ENCODE measurements around the gene WRAP73.

Gene WRAP73

DNA sequence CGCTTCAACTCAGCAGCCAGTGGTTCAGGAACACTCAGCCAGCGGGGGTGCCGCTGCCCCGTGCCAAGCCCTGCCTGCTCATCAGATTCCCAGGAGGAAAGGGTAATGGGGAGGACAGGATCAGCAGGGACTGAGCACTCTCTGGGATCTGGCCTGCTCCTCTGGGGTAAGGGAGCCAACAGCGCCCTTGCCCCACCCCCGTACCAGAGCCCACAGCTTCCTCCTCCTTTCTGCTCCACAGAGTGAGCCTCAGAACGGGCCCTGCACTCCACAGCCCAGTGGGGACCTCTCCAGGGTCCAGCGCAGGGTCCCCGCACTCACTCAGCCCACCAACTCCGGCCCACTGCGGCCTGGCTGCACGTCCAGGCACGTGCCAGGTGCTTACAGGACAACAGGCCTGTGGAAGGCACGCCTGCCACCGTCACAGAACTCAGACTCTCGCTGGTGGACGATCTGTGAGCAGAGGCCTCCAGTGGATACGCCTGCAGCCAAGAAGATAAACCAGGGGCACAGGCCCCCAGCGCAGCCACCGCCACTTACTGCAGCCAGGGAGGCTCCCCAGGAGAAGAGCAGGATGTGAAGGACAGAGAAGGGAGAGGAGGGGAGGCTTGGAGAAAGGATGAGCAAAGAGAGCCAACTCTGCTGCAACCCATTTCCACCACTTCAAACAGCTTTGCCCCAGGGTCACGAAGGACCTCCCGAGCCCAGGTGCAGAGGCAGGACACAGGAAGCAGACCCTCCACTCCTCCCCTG, 40.7 kb downstream of the WRAP73 start:
- no peak for DNase-seq

GRCh38 chr1:3608154-3608553, 41.7 kb downstream of the WRAP73 start:
- DNase-seq: no peak

DNA sequence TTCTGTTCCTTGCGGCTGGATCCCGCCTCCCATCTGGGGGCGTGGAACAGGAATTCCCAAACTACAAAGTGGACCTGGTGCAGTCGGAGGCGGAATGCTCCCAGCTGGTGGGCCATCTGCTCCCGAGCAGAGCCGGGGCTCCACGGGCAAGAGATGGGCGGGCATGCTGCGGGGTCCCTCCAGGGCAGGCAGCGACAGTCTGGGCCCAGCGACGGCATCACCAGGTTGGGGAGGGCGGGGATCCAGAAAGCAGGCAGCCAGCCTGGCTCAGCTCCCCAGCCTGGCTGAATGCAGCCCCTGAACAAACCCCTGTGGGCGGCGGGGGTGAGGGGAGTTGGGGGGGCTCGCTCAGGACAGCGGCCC, 42.2 kb downstream of the WRAP73 start:
- no peak for DNase-seq

- DNase-seq: no peak
These were observed 42.9 kb downstream of the WRAP73 start for GRCh38 chr1:3606779-3607702.

GRCh38 chr1:3604997-3605823, 44.7 kb downstream of the WRAP73 start:
- DNase-seq: no peak

DNA sequence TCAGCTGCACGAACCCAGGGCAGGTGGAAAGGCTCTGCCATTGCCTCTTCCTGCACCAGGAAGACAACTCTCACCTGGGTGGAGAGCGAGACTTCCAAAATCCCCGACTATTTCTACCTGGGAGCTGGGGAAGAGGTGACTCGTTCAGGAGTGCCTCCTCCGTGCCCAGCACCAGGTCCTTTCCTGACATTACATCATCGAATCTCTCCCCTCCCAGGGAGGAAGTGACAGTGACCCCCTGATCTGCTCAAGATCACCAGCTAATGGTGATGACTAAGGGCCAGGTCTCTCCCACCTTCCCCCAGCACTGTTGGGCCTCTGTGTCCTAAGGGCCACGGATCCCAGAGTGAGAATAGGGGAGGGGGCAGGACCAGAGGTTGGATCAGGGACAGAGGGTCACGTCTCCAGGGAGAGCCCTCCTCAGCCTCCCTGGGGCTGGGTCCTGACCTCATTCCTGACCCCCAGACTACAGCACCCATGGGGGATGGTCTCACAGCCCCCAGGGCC, 45.4 kb downstream of the WRAP73 start:
- no peak for DNase-seq

- no peak for DNase-seq
These were observed 46.1 kb downstream of the WRAP73 start for GRCh38 chr1:3603571-3604467.

GRCh38 chr1:3603156-3603555, 46.7 kb downstream of the WRAP73 start:
- no peak for DNase-seq

DNA sequence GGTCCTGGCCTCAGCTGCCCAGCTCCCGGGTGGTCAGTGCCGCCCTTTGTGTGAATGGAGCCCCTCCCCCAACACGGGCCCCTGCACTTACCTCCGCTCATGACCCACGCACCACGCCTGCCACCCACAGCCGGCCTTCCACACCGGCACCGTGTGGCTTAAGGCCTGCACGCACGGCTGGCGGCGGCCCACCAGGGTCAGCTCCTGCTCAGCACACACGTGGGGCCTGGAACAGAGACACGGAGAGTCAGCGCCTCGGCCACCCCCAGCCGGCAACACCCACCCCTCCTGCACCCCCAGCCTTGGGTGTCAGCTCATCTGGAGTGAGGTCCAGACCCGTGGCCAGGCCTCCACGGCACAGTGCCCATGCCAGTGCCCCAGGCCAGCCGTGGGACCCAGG, 47.5 kb downstream of the WRAP73 start:
- DNase-seq: no peak

GRCh38 chr1:3601743-3602142, 48.2 kb downstream of the WRAP73 start:
- no peak for DNase-seq

- DNase-seq: no peak
These were observed 49.5 kb downstream of the WRAP73 start for GRCh38 chr1:3600354-3600753.

GRCh38 chr1:3599816-3600215, 50.1 kb downstream of the WRAP73 start:
- DNase-seq: no peak

- no peak for DNase-seq
These were observed 50.6 kb downstream of the WRAP73 start for GRCh38 chr1:3599286-3599811.

DNA sequence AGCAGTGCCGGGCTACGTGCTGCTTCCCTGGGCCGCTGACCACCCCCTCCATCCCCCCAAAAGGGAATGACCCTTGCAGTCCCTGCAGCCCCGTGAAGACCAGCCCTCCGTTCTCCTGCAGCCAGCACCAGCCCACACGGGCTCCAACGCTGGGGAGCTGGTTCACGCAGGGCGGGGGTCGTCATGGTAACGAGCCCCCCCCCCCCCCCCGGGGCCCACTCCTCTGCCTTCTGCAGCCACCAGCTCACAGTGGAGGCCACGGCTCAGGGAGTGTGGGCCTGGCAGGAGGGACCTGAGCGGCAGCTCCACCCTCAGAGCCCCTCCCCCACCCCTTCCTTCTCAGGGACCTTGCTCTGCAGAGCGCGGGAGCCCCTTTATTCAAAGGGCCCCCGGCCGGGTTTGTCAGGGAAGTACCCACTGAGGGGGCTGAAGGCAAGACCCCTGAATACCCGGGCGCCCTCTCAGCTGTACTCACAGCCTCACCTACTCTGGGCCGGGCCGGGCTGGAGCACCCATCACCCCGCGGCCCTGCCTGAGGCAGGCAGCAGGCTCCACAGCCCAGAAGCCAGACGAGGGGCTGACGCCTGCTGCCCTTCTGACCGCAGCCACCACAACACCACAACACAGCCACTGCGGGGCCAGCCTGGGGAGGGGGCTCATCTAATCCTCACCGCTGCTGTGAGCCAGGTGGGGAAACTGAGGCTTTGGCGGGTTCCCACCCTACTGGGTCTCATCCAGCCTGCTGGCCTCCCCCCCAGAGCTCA, 51.2 kb downstream of the WRAP73 start:
- no peak for DNase-seq

- no peak for DNase-seq
These were observed 51.8 kb downstream of the WRAP73 start for GRCh38 chr1:3598051-3598491.

GRCh38 chr1:3597599-3597964, 52.3 kb downstream of the WRAP73 start:
- DNase-seq: peak; percentile 12

DNA sequence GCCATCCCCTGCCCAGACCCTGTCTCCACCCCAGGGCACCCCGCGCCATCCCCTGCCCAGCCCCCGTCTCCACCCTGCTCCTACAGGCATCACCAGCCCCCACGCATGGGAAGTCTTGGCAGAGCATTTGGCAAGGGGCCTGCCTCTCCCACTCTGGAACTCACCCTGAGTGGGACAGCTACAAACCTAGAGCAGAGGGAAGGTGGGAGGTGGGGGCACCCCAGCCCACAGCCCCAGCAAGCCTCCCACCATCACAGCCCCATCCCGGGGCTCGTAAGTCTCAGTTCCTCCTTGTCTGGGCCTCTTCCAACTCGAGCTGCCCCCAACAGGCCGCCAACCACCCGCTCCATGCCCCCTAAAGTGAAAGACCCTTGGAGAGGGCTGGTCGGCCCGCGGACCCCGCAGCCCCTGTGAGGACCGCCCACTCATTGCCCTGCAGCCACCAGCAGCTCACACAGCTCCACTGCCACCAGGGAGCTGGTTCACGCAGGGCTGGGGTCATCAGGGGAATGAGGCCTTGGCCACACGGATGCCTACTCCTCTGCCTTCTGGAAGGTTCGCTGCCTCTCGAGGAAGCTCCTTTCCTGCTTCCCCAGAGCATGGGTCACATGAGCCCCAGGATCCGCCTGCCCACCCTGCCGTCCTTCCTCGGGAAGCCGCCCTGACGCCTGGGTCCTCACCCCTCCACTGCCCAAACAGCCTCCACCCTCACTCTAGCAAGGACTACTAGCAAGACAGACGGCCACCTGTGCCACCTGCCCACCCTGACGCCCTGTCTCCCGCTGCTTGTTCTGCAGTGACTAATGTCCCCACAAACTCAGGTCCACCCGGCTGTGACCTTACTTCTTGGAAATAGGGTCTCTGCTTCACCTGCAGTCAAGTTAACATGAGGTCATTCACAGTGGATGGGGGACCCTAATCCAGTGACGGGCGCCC, 53.0 kb downstream of the WRAP73 start:
- no peak for DNase-seq

DNA sequence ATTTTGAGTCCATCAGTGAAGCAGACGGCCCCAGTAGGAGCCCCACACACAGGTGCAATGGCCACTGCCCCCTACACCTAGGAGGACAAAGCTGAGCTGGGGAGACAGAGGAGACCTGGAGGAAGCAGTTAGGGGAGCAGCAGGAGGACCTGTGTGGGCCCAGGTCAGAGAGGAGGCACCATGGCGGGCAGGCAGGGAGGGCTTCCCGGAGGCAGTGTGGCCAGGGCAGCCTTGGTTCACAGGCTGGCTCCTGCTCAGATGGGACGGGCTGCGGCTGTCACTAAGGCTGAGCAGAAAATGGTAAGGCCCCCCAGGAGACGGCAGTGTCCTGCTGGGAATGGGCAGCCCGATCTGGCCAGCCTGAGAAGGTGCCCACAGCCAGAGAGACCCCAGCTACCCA, 54.0 kb downstream of the WRAP73 start:
- no peak for DNase-seq

DNA sequence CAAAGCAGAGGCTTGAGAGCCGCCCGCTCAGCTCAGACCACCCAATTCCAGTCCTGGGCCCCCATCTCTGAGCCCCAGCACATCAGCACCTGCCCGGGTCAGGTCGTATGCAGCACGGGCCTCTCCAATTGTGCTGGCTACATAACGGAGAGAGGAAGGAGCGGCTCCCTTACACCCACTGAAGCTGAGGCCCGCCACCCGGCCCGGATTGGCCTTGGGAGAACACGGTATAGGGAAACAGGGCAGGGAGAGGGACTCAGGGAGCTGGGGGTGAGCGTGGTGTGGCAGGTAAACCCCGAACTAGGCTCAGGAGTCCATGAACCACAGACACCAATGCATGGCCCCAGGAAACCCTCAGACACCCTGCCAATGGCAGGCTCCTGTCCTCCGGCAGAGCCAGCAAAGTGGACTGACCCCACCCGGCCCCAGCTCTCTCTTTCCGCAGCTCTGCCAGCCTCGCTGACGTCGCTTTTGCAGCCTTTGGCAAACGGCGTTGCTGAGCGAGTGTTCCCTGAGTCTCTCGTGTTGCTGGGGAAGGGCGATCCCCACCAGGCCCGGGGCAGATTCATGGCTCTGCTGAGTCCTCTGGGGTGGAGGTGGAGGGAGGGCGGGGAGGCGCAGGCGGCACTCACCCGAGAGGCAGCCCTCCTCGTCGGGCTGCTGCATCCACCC, 55.1 kb downstream of the WRAP73 start:
- DNase-seq: no peak
